Hematopoietic multipotent progenitor cell treated with erythropoietin and hydrocortisone succinate and interleukin-3 and kit ligand, for 4 days (in vitro differentiated cells): ENCODE data around the gene AKR1C1.
"Not testable (repeated sequence)": the region's sequence is repeated elsewhere in the genome, so short reads cannot be mapped to it uniquely, and the experiment has no call there.

Source experiments
- DNase-seq: peaks from one replicate; pipeline ENCODE4 v3.0.0-alpha.2; 2015

Gene AKR1C1

DNA sequence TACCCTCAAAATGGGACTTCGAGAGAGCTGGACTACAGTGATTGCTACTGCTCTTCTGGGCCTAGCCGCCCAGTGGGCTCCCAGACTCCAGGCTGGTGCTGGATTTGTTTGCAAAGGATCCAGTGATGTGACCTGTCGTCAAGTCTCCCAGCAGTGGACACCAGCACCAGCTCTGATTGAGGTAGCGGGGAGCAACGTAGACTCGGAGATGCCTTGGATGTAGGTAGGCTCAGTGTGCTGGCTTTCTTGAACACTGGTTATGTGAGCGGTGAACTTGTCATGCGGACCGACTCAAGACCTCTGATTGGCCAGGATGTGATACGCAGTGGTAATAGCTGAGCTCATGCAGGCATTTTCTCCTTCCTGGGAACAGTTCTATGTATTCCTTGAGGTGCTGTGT, 21.0 kb downstream of the AKR1C1 start:
- DNase-seq, result no peak

- DNase-seq, result no peak
Observed at GRCh38 chr10:4984971-4985594, 21.9 kb downstream of the AKR1C1 start.

GRCh38 chr10:4988000-4988641, 24.9 kb downstream of the AKR1C1 start:
- not testable (repeated sequence) for DNase-seq

DNA sequence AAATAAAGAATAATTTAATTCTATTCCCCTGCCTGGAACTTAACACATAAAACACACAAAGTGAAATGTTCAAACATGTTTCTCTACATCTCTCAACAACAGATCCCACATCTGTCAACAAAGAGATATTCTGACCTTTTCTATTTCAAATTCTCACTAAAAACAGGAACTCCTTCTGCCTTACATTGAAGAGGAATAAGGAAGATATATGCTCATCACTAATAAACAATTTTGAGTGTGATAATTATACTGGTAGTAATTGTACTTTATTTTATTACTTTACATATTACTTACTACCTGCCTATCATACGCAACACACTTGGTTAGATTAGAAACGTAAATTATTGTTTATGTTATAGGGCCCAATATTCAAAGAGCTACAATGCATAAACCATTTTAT, 27.0 kb downstream of the AKR1C1 start:
- DNase-seq, result no peak

GRCh38 chr10:4991463-4991862, 28.2 kb downstream of the AKR1C1 start:
- DNase-seq, result not testable (repeated sequence)

- DNase-seq, result not testable (repeated sequence)
Observed at GRCh38 chr10:4992564-4992963, 29.3 kb downstream of the AKR1C1 start.

- not testable (repeated sequence) for DNase-seq
Observed at GRCh38 chr10:4994260-4994659, 31.0 kb downstream of the AKR1C1 start.

GRCh38 chr10:4998671-4999070, 35.5 kb downstream of the AKR1C1 start:
- no peak for DNase-seq

DNA sequence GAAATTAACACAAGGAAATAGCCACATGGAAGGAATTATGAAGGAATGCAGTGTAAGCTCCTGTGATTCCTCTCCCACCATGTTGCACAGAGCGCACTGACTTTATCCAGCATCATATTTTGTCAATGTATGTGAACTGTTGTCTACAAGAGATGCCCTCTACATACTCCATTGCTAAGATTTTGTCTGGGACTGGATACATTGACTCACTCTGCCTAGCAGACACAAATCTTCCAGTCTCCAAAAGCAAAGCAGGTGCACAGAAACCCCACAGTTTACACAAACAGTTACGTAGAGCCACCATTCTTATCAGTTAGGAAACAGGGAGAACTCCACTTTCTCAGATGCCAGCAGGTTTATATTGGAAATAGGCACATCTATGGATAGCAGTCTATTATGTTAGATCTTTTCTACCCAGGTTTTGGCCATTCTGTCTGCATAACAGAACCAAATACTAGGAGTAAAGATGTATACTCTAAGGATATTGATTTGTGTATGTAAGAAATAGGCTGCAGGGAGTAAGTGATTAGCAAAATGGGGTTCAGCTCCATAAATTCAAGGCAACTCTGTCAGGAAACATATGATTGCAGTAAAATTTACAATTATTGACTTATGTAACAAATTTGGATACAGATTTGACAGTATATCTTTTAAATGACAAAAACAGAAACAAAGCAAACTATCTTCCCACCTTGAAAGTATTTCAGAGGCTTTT, 39.0 kb downstream of the AKR1C1 start:
- no peak for DNase-seq

GRCh38 chr10:5003127-5004029, 40.2 kb downstream of the AKR1C1 start, which contains the start of gene AKR1C2:
TSS of gene AKR1C2 (minus strand) at chr10:5003857. CDS start at chr10:5003835, 22 bp downstream.
- DNase-seq, result not testable (repeated sequence)

DNA sequence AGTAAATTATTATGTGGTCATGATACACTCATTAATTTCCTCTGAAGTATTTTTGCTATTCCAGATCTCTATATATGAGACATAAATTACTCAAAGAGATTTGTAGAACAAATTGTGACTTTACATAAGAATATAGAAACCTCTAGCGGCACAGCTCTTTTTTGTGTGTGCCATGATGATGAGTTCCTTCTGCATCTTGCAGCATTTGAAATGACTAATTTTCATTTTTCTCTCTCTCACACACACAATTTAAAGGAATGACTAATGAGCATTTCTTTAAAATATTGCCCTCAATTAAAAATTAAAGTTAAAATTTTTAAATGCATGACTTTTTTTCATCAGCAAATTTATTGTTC, 40.8 kb downstream of the AKR1C1 start:
- not testable (repeated sequence) for DNase-seq

GRCh38 chr10:5004501-5004900, 41.3 kb downstream of the AKR1C1 start:
- DNase-seq, result not testable (repeated sequence)

DNA sequence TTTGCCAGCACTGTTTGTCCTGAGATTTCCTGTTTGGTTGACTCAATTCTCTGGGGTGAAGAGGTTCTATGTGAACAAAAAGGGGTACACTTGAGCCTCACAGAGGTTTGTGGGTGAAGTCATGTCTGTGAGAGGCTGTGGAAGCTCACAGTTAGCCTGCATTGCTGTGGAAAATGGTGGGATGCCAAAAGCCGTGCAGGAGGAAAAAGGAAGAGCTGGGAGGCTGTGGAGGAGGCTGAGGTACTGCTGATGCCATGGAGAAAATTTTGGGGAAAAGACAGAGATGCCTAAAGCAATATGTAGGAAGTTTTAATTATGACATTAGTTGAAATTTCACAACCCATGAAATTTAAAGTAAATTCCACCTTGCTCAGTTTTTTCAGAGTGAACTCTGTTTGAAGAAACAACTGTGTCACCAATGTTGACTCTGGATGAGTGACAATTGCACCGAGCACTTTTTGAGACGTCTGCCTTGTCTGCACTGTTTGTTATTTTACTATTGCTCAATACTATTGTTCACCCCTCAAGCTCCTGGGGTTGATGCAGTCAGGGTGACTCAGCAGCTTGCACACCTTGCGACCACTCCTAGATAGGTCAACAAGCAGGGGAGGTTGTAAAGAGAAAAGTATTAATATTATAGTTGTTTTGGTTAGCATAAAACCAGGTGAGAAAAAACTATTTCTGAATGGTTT, 45.8 kb downstream of the AKR1C1 start:
- not testable (repeated sequence) for DNase-seq

- not testable (repeated sequence) for DNase-seq
Observed at GRCh38 chr10:5010043-5010442, 46.8 kb downstream of the AKR1C1 start.

GRCh38 chr10:5011392-5011791, 48.2 kb downstream of the AKR1C1 start:
- DNase-seq, result not testable (repeated sequence)

DNA sequence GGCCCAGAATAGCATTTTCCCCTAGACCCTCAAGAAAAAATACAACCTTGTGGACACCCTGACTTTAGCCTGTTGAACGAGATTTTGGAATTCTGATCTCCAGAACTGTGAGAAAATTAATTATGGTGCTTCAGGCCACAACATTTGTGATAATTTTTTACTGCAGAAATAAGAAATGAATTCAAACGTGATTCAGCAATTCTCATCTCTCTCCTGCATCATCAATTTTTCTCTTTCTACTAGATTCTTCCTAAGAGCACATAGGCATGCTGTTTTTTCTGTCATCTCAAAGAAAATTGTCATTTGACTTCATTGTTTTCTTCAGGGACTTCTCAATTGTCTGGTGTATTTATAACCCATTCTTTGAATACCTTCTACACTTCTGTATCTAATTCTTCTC, 49.4 kb downstream of the AKR1C1 start:
- DNase-seq, result no peak

GRCh38 chr10:5013385-5013784, 50.2 kb downstream of the AKR1C1 start:
- no peak for DNase-seq

DNA sequence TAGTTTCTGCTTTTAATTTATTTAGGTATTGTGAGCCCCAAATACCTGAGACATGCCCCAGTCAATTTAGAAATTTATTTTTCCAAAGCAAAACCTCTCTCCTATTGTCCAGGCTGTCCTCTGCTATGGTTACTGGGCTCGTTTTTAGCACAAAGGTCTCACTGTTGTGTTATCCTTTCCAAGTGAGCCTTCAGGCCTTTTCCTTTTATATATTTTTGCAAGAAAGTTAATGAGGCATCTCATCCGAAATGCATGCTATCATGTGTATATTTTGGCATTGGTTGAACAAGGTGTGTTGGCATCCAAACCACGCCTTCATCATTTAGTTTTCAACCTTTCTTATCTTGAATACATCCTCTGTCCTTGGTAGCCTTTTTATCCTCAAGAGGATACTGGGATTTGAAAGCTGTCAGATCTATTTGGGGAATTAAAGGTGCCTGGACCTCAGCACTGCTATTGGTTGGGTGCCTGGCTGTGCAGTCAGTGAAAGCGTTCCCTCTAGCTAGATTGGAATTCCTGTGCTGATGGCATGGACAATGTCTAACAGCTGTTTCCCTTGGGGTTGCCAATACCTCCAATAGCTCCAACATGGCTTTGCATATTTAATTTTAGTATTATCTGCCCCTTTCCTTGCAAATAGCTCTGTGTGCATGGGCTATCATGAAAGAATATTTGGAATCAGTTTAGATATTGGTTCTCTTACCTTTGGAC, 51.1 kb downstream of the AKR1C1 start:
- DNase-seq, result not testable (repeated sequence)

GRCh38 chr10:5014936-5015335, 51.7 kb downstream of the AKR1C1 start:
- peak; percentile 75 for DNase-seq

- no peak for DNase-seq
Observed at GRCh38 chr10:5018134-5018533, 54.9 kb downstream of the AKR1C1 start.

- peak; percentile 60 for DNase-seq
Observed at GRCh38 chr10:5018671-5019277, 55.6 kb downstream of the AKR1C1 start.
